ENCODE data around the gene CADPS2.
"Not testable (repeated sequence)": the region's sequence is repeated elsewhere in the genome, so short reads cannot be mapped to it uniquely, and the experiment has no call there.

Gene CADPS2

GRCh38 chr7:122673951-122674350 is 212.3 kb downstream of the CADPS2 start:
- no peak for TF ChIP-seq JUND (IDR thresholded peaks at IDR 0.05; ENCODE audit: low read depth)
- in situ Hi-C loops (cut with HindIII; ENCODE audit: low pct_unique_long_range_greater_than_20kb, low sequenced_read_pairs) = no loop called here
- no peak for DNase-seq (ENCODE audit: low read depth in 1 of 2, low spot score in 1 of 2)

DNA sequence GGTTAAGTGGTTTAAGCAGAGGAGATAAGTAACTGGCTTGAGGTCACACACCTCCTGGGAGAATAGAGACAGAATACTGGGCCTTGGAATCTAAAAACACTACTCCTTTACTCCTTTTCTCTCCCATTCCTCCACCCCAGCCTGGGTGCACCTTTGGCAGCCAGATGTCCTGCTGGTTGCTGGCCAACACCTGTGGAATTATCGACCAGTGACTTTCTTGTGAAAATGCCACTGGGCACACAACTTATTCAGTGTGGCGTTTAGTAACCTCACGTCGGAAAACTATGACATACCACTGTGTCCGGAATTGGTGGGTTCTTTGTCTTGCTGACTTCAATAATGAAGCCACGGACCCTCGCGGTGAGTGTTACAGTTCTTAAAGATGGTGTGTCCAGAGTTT is 213.7 kb downstream of the CADPS2 start:
- TF ChIP-seq JUND (IDR thresholded peaks at IDR 0.05; ENCODE audit: low read depth) = no peak
- in situ Hi-C loops (cut with HindIII; ENCODE audit: low pct_unique_long_range_greater_than_20kb, low sequenced_read_pairs) = no loop called here
- DNase-seq (ENCODE audit: low read depth in 1 of 2, low spot score in 1 of 2) = no peak

DNA sequence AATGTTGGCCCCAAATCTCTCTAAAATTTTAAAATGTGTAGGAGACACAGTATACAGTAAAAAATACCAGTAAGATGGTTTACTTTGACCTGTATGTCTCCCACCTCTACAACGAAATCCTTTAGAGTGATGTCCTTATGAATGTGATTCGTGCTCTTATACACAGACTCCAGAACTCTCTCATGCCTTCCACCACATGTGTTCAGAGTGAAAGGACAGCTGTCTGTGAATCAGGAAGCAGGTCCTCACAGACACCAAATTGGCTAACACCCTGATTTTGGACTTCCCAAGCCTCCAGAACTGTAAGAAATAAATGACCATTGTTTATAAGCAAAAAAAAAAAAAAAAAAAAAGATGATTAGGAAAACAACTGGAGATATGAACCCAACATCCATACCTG is 222.5 kb downstream of the CADPS2 start:
- no peak for DNase-seq (ENCODE audit: low read depth in 1 of 2, low spot score in 1 of 2)
- in situ Hi-C loops (cut with HindIII; ENCODE audit: low pct_unique_long_range_greater_than_20kb, low sequenced_read_pairs) = no loop called here
- no peak for TF ChIP-seq JUND (IDR thresholded peaks at IDR 0.05; ENCODE audit: low read depth)

- in situ Hi-C loops (cut with HindIII; ENCODE audit: low pct_unique_long_range_greater_than_20kb, low sequenced_read_pairs) = no loop called here
- TF ChIP-seq JUND (IDR thresholded peaks at IDR 0.05; ENCODE audit: low read depth) = no peak
Observed at GRCh38 chr7:122658856-122659255, 227.4 kb downstream of the CADPS2 start.

DNA sequence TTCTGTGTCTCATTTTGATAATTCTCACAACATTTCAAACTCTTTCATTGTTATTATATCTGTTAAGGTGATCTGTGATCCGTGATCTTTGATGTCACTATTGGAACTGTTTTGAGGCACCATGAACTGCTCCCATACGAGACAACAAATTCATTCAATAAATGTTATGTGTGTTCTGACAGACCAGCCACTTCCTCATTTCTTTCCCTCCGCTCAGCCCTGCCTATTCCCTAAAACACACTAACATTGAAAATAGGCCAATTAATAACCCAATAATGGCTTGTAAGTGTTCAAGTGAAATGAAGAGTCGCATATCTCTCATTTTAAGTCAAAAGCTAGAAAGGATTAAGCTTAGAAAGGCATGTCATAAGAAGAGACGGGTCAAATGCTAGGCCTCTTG is 232.6 kb downstream of the CADPS2 start:
- in situ Hi-C loops (cut with HindIII; ENCODE audit: low pct_unique_long_range_greater_than_20kb, low sequenced_read_pairs) = no loop called here
- DNase-seq (ENCODE audit: low read depth in 1 of 2, low spot score in 1 of 2) = no peak
- TF ChIP-seq JUND (IDR thresholded peaks at IDR 0.05; ENCODE audit: low read depth) = no peak

More at GRCh38 chr7:122658856-122659255, 227.4 kb downstream of the CADPS2 start:
- no peak for DNase-seq (ENCODE audit: low read depth in 1 of 2, low spot score in 1 of 2)

- peak in 1 of 2 experiments; percentile 13 for DNase-seq (ENCODE audit: low read depth in 1 of 2, low spot score in 1 of 2)
- TF ChIP-seq JUND (IDR thresholded peaks at IDR 0.05; ENCODE audit: low read depth) = no peak
- in situ Hi-C loops (cut with HindIII; ENCODE audit: low pct_unique_long_range_greater_than_20kb, low sequenced_read_pairs) = no loop called here
Observed at GRCh38 chr7:122652876-122653275, 233.4 kb downstream of the CADPS2 start.

- no peak for TF ChIP-seq JUND (IDR thresholded peaks at IDR 0.05; ENCODE audit: low read depth)
- in situ Hi-C loops (cut with HindIII; ENCODE audit: low pct_unique_long_range_greater_than_20kb, low sequenced_read_pairs) = no loop called here
- DNase-seq (ENCODE audit: low read depth in 1 of 2, low spot score in 1 of 2) = no peak
Observed at GRCh38 chr7:122651451-122651850, 234.8 kb downstream of the CADPS2 start.

GRCh38 chr7:122643250-122643649 is 243.0 kb downstream of the CADPS2 start:
- TF ChIP-seq JUND (IDR thresholded peaks at IDR 0.05; ENCODE audit: low read depth) = no peak
- in situ Hi-C loops (cut with HindIII; ENCODE audit: low pct_unique_long_range_greater_than_20kb, low sequenced_read_pairs) = no loop called here
- DNase-seq (ENCODE audit: low read depth in 1 of 2, low spot score in 1 of 2) = no peak

DNA sequence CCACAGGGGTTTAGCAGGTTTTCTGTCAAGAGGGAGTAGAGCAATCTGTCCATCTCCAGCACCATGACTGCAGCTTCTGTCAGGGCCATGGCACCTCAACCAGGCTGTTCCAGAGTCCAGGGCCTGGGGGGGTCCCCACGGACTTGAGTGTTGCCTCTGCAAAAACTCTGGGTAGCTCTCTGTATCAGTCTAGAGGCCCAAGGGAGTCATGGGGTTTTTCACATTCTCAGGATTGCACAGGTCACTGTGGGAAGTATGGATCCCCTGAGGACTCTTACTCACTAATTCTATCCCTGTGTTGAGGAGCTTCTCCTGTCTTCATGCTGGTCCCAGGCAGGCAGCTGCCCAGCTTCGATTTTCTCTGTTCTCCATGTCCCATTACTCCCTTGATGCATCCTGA is 247.8 kb downstream of the CADPS2 start:
- no peak for TF ChIP-seq JUND (IDR thresholded peaks at IDR 0.05; ENCODE audit: low read depth)
- DNase-seq (ENCODE audit: low read depth in 1 of 2, low spot score in 1 of 2) = no peak
- in situ Hi-C loops (cut with HindIII; ENCODE audit: low pct_unique_long_range_greater_than_20kb, low sequenced_read_pairs) = no loop called here

DNA sequence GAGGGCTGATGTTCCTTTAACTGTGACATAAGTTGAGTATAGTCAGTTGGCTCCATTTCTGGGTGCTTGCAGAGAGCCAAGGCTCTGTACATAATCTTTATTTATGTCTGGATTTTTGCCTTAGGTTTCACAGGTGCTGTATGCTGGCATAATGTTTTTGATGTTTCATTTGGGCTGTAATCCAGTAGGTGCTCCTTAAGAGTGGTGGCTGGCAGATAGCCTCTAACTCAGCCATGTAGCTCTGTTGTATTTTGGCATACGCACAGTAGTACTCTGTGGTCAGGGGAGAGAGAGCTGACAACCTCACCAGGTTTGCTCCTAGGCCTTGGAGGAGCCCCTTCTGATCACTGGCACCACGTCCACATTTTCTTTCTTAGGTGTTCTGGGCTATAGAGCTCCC is 248.5 kb downstream of the CADPS2 start:
- no peak for DNase-seq (ENCODE audit: low read depth in 1 of 2, low spot score in 1 of 2)
- no peak for TF ChIP-seq JUND (IDR thresholded peaks at IDR 0.05; ENCODE audit: low read depth)
- in situ Hi-C loops (cut with HindIII; ENCODE audit: low pct_unique_long_range_greater_than_20kb, low sequenced_read_pairs) = no loop called here

GRCh38 chr7:122635481-122635880 is 250.8 kb downstream of the CADPS2 start:
- in situ Hi-C loops (cut with HindIII; ENCODE audit: low pct_unique_long_range_greater_than_20kb, low sequenced_read_pairs); DNase-seq (ENCODE audit: low read depth in 1 of 2, low spot score in 1 of 2): not testable (repeated sequence)

GRCh38 chr7:122633472-122633871 is 252.8 kb downstream of the CADPS2 start:
- DNase-seq (ENCODE audit: low read depth in 1 of 2, low spot score in 1 of 2) = no peak
- TF ChIP-seq JUND (IDR thresholded peaks at IDR 0.05; ENCODE audit: low read depth) = no peak
- in situ Hi-C loops (cut with HindIII; ENCODE audit: low pct_unique_long_range_greater_than_20kb, low sequenced_read_pairs) = no loop called here

DNA sequence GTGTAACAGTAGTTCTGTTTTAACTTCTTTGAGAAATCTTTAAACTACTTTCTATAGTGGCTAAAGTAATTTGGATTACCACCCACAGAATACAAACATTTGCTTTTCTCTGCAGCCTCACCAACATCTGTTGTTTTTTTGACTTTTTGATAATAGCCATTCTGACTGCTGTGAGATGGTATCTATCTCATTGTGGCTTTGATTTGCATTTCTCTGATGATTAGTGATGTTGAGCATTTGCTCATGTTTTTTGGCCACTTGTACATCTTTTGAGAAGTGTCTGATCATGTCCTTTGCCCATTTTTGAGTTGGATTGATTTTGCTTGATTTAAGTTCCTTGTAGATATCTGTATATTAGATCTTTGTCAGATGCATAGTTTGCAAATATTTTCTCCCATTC is 254.0 kb downstream of the CADPS2 start:
- no peak for DNase-seq (ENCODE audit: low read depth in 1 of 2, low spot score in 1 of 2)
- in situ Hi-C loops (cut with HindIII; ENCODE audit: low pct_unique_long_range_greater_than_20kb, low sequenced_read_pairs) = no loop called here
- no peak for TF ChIP-seq JUND (IDR thresholded peaks at IDR 0.05; ENCODE audit: low read depth)

- in situ Hi-C loops (cut with HindIII; ENCODE audit: low pct_unique_long_range_greater_than_20kb, low sequenced_read_pairs) = no loop called here
- no peak for TF ChIP-seq JUND (IDR thresholded peaks at IDR 0.05; ENCODE audit: low read depth)
- DNase-seq (ENCODE audit: low read depth in 1 of 2, low spot score in 1 of 2) = no peak
Observed at GRCh38 chr7:122629412-122629953, 256.8 kb downstream of the CADPS2 start.

Data from T47D (cell line).